ENCODE data around the gene TSPAN16.
A peak's percentile ranks its signal among the peaks of the same experiment; 100 is the strongest.
"Not testable (repeated sequence)": the region's sequence is repeated elsewhere in the genome, so short reads cannot be mapped to it uniquely, and the experiment has no call there.

The TSPAN16 gene

DNA sequence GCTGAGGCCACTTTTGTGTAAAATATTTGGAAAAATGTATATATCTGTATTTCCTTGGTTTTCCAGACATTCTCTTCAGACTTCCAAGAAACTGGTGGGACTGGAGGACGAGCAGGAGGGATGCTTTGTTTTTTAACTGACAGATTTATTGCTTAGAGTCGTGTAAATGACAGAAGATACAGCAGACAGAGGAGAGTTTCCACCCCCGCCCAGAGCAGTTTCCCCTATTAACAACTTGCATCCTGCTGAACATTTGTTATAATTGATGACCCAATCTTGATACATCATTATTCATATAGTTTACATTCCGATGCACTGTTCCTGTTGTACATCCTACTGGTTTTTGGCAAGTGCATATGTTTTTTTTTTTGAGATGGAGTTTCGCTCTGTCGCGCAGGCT is 26.6 kb upstream of the TSPAN16 start:
- DNase-seq = no peak

DNA sequence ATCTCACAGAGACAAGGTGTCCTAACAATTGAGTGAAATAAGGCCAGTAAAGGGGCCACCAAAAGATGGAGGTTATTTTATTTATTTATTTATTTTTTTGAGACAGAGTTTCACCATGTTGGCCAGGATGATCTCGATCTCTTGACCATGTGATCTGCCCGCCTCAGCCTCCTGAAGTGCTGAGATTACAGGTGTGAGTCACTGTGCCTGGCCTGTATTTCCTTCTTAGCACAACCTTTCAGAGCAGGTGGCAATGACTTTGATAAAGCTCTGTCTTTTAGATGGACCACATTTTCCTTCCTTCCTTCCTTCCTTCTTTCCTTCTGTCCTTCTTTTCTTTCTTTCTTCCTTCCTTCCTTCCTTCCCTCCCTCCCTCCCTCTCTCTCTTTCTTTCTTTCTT is 22.7 kb upstream of the TSPAN16 start:
- no peak for DNase-seq

DNA sequence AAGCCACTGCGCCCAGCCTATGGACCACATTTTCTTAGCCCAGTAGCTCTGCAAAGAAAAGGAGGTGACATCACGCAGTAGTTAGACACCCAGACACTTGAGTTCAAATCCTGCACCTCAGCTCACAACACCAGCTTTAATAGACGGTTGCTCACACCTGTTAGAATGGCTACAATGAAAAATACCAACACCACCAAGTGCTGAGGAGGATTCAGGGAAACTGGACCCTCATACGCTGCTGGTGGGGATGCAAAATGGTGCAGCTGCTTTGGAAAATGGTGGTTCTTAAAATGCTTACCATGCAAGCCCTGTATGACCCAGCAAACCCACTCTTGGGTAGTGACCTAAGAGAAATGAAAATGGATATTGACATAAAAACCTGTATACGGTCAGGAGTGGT is 22.0 kb upstream of the TSPAN16 start:
- no peak for DNase-seq

DNA sequence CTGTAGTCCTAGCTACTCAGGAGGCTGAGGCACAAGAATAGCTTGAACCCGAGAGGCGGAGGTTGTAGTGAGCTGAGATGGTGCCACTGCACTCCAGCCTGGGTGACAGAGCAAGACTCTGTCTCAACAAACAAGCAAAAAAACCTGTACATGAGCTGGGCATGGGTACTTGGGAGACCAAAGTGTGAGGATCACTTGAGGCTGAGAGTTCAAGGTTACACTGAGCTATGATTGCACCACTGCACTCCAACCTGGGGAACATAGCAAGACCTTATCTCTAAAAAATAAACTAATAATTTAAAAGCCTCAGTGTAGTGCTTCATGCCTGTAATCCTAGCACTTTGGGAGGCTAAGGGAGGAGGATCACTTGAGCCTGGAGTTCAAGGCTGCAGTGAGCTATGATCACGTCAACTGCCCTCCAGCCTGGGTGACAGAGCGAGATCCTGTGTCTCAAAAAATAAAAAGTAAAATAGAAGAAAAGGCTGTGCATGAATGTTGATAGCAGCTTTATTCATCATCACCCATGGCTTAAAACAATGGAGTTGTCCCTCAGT is 21.4 kb upstream of the TSPAN16 start:
- DNase-seq = no peak

DNA sequence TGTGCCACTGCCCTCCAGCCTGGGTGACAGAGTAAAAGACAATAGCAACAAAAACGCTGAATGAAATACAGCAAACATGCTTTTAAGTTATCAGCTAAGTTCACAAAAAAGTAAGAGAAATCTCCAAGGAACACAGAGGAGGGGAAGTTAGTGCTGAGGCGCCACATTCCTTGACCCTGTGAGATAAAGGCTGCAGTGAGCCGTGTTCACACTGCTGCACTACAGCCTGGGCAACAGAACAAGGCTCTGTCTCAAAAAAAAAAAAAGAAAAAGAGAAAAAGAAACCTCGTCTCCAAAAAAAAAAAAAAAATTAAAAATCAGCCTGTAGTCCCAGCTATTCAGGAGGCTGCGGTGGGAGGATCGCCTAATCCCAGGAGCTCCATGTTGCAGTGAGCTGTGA is 17.3 kb upstream of the TSPAN16 start:
- no peak for DNase-seq

DNA sequence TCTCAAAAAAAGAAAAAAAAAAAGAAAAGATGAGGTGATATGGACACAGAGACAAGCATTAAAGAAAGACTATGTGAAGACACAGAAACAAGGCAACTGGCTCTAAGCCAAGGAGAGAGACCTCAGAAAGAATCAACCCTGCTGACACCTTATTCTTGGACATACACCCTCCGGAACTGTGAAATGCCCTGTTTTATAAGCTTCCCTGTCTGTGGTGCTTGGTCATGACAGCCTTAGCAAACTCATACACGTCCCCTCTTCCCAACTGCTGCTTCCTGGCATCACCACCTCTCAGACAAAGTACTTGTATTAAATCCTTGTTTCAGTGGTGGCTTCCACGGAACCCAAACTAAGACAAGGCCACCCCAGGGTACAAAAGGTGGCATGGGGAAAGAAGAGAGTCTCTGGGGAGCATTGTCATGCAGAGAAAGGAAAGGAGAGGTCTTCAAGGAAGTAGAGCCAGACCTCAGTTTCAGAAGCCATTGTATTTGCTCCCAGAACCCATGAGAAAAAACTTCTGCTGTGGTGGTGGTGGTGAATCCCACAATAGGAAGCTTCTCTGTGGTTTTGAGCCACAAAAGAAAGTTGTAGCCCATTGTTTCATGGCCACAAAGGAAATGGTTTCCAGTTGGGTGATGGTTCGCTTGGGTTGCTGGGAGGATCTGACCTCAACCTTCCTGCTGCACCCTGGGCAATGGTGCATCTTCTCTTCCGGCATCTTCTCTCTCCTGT is 16.3 kb upstream of the TSPAN16 start:
- DNase-seq = peak; percentile 58

DNA sequence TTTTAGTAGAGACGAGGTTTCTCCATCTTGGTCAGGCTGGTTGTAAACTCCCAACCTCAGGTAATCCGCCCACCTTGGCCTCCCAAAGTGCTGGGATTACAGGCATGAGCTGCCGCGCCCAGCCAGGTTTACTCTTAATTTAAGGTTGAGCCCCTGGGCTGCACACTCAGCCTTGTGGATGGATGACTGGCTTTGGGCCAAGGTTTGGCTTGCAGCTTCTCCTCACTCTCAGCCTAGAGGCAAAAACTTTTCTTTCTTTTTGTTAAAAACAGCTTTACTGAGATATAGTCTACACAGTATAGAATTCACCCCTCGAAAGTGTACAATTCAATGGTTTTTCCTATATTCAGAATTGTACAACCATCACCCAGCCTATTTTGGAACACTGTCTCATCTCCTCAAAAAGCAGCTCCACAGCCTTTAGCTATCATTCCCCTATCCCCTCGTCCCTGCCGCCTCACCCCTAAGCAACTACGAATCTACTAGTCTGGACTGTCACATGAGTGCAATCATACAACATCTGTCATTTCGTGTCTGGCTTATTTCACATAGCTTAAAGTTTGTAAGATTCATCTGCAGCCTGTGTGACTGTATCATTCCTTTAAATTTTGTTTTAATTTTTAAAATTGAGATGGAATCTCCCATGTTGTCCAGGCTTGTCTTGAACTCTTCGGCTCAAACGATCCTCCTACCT is 14.5 kb upstream of the TSPAN16 start:
- DNase-seq = no peak

DNA sequence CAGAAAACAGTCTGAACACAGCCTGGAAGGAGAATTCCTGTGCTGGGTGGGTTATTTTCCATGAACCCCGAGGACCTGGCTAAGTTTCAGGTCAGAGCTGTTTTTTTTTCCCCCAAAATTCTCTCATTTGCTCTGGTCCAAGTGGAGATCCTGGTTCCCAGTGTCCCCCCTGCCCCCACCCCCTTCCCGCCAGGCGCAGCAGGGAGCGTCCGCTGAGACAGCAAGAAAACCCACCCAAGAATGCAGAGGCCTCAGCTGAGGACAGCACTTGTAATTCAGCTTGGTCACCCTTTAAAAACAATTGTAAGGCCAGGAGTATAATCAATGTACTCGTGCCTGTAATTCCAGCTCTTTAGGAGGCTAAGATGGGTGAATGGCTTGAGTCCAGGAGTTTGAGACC is 11.4 kb upstream of the TSPAN16 start:
- no peak for DNase-seq

DNA sequence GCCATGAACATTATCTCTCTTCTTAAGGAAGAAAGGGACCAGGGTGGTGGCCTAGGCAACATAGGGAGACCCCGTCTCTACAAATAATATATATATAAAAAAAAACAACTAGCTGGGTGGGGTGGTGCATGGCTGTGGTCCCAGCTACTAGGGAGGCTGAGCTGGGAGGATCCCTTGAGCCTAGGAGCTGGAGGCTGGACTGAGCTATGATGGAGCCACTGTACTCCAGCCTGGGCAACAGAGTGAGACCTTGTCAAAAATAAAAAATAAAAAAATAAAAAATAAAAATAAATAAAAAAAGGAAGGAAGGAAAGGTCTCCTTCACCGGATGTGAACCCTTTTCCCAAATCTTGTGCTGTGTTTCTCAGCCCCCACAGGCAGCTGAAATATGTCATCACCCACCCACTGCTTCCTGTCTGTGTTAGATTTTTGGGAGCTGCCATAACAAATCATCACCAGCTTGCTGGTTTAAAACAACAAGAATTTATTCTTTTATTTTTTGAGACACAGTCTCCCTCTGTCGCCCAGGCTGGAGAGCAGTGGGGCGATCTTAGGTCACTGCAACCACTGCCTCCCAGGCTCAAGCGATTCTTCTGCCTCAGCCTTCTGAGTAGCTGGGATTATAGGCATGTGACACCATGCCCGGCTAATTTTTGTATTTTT is 9.5 kb upstream of the TSPAN16 start:
- DNase-seq = no peak

DNA sequence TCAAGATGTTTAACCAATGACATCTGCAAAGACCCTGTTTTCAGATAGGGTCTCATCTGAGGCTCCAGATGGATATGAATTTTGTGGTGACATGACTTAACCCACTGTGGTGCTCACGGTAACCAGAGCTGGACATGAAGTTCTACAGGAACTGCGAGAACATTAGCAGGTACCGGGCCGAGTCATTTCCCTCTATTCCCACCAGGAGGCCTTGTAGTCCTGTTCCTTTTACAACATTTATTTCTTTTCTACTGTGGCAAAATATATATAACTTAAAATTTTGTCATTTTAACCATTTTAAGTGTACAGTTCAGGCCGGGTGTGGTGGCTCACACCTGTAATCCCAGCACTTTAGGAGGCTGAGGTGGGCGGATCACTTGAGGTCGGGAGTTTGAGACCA is 7.6 kb upstream of the TSPAN16 start:
- DNase-seq = no peak

DNA sequence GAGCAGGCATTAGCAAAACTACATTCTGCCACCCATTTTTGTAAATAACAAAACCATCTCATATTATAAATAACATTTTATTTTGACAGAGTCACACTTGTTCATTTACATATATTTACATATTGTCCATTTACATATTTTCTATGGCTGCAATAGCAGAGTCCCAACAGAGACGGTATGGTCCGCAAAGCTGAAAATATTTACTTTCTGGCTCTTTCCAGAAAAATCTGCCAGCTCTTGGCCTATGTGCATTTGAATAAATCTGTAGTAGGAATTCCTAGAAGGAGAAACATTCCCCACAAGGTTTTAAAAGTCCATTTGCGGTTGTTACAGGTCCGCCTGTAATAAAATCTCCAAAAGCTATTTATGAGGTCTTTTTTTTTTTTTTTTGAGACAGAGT is 5.7 kb upstream of the TSPAN16 start:
- no peak for DNase-seq

DNA sequence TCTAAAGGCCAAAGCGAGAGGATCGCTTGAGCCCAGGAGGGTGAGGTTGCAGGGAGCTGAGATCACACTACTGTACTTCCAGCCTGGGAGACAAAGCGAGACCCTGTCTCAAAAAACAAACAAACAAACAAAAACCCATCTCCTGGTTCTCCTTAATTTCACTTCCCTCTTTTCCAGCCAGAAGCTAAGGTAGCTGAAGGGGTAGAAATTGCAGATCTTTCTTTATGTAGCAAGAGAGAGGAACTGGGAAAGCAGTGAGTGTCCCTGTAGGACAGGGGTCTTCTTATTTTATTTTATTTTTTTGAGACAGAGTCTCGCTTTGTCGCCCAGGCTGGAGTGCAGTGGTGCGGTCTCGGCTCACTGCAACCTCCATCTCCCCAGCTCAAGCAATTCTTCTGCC is 4.5 kb upstream of the TSPAN16 start:
- no peak for DNase-seq

DNA sequence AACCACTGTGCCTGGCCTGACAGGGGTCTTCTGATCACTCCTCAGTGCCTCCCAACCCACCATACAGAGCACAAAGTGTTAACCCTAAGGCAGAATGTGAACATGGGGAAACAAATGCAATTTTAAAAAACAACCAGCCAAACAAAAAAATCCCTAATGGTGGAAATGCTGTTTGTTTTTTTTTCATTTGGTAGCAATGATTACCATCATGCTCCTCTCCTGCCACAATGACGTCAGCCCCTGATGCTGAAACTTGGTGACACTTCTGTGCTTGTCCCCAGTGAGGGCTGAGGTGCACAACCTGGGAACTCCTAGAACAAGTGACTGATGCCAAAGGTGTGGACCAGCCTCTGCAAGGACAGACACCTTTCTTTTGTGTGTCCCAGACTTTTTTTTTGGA is 4.0 kb upstream of the TSPAN16 start:
- DNase-seq = no peak

DNA sequence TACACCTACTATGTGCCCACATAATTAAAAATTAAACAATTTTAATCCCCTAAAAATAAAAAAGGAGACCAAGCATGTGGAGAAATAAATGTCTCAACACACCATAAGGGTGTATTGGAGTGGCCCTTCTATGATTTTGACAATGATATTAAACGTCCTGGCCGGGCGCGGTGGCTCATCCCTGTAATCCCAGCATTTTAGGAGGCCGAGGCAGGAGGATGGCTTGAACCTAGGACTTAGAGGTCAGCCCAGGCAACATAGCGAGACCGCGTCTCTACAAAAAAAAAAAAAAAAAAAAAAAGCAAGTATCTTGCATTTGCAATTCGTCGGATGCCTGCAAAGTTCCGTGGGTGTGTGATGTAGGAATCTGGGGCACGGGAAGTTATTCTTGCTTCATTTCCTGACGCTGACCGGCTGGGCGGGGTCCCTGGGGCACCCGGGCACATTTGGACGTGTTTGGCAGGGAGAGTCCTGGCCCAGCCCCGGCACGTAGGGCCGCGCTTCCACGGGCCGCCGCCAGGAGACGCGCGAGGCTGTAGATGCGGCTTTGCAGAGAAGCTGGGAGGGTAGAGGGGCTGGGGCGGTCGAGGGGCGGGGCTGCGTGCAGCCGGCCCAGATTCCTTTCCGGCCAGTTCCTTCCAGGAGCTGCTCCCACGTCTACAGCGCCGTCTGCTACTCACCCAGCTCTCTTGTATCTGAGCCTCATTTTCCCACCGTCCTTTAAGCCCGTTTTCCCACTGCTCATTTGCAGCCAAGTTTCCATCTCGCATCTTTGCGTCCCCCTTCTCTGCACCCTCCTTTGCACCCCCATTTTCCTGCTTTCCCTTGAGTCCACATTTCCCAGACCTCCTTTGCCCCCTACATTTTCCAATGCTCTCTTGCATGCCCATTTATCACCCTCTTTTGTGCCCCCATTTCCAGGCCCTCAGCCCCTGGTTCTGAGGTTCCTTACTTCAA is 2.2 kb upstream of the TSPAN16 start:
- peak; percentile 94 for DNase-seq

DNA sequence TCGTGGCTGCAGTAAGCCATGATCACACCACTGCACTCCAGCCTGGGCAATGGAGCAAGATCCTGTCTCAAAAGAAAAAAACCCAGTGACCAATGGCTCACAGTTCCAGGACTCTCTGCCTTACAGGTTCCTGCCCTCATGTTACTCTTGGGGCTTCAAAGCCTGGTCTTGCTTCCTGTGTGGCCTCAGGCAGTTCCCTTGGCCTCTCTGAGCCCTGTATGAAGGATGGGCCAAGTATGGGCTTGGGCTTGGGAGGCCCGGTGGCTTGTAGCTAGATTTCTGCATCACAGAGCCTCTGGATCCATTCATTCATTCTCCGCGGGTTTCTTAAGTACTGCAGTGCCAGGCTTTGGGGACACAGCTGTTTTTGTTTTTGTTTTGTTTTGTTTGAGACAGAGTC is 780 bp upstream of the TSPAN16 start:
- no peak for DNase-seq

DNA sequence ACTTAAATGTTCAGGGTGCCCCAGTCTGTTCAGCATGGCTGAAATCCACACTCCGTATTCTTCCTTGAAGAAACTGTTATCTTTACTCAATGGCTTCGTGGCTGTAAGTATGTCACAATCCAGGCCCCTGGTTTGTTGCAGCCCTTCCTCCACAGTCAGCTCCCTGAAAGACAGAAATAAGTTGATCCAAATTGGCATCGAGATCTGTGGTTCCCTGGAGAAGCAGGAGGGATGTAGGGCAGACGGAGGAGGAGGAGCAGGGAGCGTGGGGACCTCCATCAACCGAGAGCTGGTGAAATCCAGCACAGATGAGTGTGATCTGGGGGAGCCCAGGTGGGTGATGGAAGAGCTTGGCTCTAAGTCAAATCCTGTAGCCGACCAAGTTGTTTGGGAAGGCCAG is 304 bp downstream of the TSPAN16 start:
- no peak for DNase-seq

DNA sequence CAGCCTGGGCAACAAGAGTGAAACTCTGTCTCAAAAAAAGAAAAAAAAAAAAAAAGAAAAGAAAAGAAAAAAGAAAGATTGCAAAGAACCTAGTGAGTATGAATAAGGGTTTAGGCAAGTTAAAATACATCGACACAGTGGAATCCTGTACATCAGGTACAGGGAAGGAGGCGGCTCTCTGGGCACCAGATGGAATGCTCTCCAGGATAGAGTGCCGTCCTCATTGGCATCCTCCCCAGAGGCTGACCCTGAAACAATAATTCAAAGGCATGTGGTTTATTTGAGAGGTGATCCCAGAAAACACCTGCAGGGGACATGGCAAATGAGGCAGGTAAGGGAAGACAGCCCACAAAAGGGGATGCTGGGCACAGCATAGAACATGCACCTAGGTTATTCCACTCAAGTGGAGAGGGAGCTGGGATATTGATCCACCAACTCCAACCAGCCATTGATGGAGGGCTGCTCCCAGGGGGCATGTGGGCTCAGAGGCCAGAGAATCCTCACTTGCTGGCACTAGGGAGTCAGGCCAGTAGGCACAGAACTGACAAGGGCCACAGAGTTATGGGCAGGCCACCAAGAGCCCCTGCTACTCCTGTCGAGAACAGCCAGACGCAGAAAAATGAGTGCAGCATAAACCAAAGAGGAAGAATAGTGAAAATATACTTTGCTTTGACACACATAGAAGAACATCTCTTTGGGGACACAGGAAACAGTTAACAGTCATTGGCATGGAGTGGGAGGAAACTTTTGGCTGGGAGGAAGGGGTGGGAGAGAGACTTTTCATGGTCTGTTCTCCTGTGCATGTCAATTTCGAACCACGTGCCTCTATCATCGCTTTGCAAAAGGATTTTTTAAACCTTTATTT is 4.2 kb downstream of the TSPAN16 start:
- DNase-seq = no peak

DNA sequence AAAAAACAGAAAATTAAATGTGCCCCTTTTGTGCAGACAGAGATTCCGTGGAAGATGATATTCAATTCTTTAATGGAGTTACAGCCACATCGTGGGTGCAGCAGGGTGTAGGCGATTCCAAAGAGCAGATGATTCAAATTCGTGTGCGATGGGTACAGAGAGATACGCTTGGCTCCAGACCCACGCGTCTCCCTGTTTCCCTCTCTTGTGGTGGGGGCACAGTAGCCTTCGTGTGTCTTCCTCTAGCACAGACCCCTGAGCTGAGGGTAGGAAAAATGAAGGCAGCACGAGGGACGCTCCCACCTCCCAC is 4.8 kb downstream of the TSPAN16 start:
- DNase-seq = no peak

DNA sequence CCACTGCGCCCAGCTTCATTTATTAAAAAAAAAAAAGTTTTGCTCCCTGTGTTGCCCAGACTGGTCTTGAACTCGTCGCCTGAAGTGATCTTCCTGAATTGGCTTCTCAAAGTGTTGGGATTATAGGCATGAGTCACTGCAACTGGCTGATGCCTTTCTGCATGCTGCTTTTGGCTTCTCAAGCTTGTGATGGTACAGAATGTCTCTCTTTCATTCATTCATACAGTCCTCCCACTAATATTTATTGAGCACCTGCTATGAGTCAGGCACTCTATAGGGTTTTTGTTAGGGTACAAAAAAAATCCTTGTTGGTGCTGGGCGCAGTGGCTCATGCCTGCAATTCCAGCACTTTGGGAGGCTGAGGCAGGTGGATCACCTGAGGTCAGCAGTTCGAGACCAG is 9.0 kb downstream of the TSPAN16 start:
- no peak for DNase-seq

DNA sequence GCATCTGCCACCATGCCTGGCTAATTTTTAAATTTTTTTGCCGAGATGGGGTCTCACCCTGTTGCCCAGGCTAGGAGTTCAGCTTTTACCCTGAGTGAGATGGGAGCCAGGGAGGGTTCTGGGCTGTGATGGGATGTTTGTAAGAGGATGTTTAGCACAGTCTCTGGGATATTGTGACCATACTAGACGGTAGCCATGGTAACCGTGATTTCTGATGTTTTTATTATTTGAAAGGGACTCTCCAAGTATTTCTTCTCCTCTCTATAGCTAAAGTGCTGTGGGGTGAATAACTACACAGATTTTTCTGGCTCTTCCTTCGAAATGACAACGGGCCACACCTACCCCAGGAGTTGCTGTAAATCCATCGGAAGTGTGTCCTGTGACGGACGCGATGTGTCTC is 10.4 kb downstream of the TSPAN16 start:
- DNase-seq = no peak

DNA sequence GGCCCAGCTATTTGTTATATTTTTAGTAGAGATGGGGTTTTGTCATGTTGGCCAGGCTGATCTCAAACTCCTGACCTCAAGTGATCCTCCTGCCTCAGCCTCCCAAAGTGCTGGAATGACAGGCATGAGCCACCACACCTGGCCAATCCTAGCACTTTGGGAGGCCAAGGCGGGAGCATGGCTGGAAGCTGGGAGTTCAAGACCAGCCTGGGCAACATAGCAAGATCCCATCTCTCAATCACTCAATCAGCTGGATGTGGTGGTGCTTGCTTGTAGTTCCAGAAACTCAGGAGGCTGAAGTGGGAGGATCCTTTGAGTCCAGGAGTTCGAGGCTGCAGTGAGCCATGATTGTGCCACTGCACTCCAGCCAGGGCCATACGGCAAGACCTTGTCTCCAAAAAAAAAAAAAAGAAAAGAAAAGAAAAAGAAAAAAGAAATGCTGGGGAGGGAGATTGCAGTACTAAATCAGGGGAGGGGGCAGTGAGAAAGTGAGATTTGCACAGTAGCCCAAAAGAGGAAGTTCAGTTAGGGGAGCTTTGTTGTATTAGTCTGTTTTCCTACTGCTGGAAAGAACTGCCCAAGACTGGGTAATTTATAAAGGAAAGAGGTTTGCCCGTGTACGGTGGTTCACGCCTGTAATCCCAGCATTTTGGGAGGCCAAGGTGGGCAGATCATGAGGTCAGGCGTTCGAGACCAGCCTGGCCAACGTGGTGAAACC is 24.5 kb downstream of the TSPAN16 start:
- not testable (repeated sequence) for DNase-seq
